ENCODE data around the gene TMEM200C. TPM values are rescaled to one million over a fixed set of nuclear protein-coding genes. Genes with fewer than 3 reads are reported as not detected.

TMEM200C gene
- total RNA-seq, 4 donors from 2014 or later: under 0.01 to 0.19 (median 0.13) TPM; not detected in 1

GRCh38 chr18:5912566-5912965, 17.2 kb upstream of the TMEM200C start:
- Histone ChIP-seq H3K4me1 (no peaks in the 10 kb centered on the region), H3K9me3 (no peaks in the 10 kb centered on the region), H3K27me3 (no peaks in the 10 kb centered on the region), H3K36me3 (no peaks in the 10 kb centered on the region), H3K4me3 (no peak overlapping the region), H3K27ac (no peak overlapping the region)
- TF ChIP-seq POLR2A (IDR thresholded peaks at IDR 0.05) (no peak), CTCF (IDR thresholded peaks at IDR 0.05) (no peak)
- DNase-seq: no peak

GRCh38 chr18:5909125-5909524, 13.8 kb upstream of the TMEM200C start:
- Histone ChIP-seq H3K27me3 (no peaks in the 10 kb centered on the region), H3K27ac (no peak overlapping the region), H3K36me3 (no peaks in the 10 kb centered on the region), H3K4me3 (no peak overlapping the region), H3K9me3 (no peaks in the 10 kb centered on the region), H3K4me1 (no peaks in the 10 kb centered on the region)
- TF ChIP-seq POLR2A (IDR thresholded peaks at IDR 0.05) (no peak), CTCF (IDR thresholded peaks at IDR 0.05) (no peak)
- no peak for DNase-seq

DNA sequence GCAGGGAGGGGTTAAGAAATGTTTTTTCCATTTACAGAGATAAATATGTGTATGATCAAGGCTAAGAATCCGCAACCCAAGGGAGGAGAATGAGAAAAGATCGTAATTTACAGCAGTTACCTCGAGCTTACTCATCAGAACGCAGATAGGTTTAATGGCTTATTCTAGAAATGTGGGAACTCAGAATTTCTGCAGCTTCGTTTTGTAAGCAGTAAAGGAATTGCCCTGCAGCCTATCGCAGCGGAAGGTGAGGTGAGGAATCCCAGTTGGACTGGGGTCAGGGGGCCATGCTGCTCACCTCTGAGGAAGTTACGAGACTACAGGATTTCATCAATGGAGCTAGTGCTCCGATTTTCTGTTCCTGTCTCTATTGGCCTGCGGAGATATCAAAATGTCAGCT, 8.1 kb upstream of the TMEM200C start:
- Histone ChIP-seq H3K36me3 (no peaks in the 10 kb centered on the region), H3K9me3 (no peaks in the 10 kb centered on the region), H3K4me1 (no peaks in the 10 kb centered on the region), H3K27me3 (no peaks in the 10 kb centered on the region), H3K4me3 (no peak overlapping the region), H3K27ac (no peak overlapping the region)
- no peak for DNase-seq
- TF ChIP-seq CTCF (IDR thresholded peaks at IDR 0.05) (no peak), POLR2A (IDR thresholded peaks at IDR 0.05) (no peak)

GRCh38 chr18:5900262-5900661, 4.9 kb upstream of the TMEM200C start:
- Histone ChIP-seq H3K36me3 (no peaks in the 10 kb centered on the region), H3K27ac (no peak overlapping the region), H3K27me3 (no peaks in the 10 kb centered on the region), H3K9me3 (no peaks in the 10 kb centered on the region), H3K4me1 (peaks cover 0 to 10% (median 3%) of the 10 kb centered on the region in 4 donors), H3K4me3 (no peak overlapping the region)
- no peak for DNase-seq
- TF ChIP-seq POLR2A (IDR thresholded peaks at IDR 0.05) (no peak), CTCF (IDR thresholded peaks at IDR 0.05) (no peak)

GRCh38 chr18:5899835-5900234, 4.5 kb upstream of the TMEM200C start:
- peaks cover 0 to 4% of the 10 kb centered on the region in 2 donors for H3K27me3 ChIP-seq
- no peaks in the 10 kb centered on the region for H3K9me3 ChIP-seq
- no peak for DNase-seq
- no peak overlapping the region for H3K4me3 ChIP-seq
- no peak for TF ChIP-seq POLR2A (IDR thresholded peaks at IDR 0.05)
- H3K4me1 ChIP-seq: peaks cover 0 to 13% (median 3%) of the 10 kb centered on the region in 4 donors
- no peak overlapping the region for H3K27ac ChIP-seq
- no peaks in the 10 kb centered on the region for H3K36me3 ChIP-seq

GRCh38 chr18:5895876-5896740, 786 bp upstream of the TMEM200C start:
- Histone ChIP-seq H3K27me3 (peaks cover 0 to 20% of the 10 kb centered on the region in 2 donors), H3K9me3 (no peaks in the 10 kb centered on the region), H3K36me3 (no peaks in the 10 kb centered on the region), H3K27ac (peak overlapping the region in 3 of 4 donors; percentile 49 to 67 (median 60)), H3K4me3 (peak overlapping the region; percentile 27 to 53 (median 43)), H3K4me1 (peaks cover 0 to 19% (median 3%) of the 10 kb centered on the region in 4 donors)
- TF ChIP-seq POLR2A (IDR thresholded peaks at IDR 0.05): no peak
- TF ChIP-seq CTCF (IDR thresholded peaks at IDR 0.05): no peak
- DNase-seq: peak in 2 of 3 donors; percentile 50 to 56

Data from Peyer's patch (tissue), 4 donors.